AG09319 (cell line): ENCODE data around the gene CES2.
"Not testable (repeated sequence)": the region's sequence is repeated elsewhere in the genome, so short reads cannot be mapped to it uniquely, and the experiment has no call there.

Source experiments
- DNase-seq: peaks from one replicate; pipeline ENCODE4 v3.0.0-alpha.2; 2010; ENCODE audit warnings: low read depth; ENCODE audit errors: extremely low read depth
- CTCF ChIP-seq: IDR thresholded peaks from 2 replicates; pipeline ENCODE4 v1.5.1; 2011; ENCODE audit warnings: low read depth, mild to moderate bottlenecking, inconsistent platforms, low read length, moderate library complexity

The CES2 gene

GRCh38 chr16:66932076-66932475 is 3.2 kb upstream of the CES2 start:
- TF ChIP-seq CTCF: no peak
- no peak for DNase-seq

GRCh38 chr16:66933776-66934137 is 1.6 kb upstream of the CES2 start:
- no peak for DNase-seq
- TF ChIP-seq CTCF: no peak

- DNase-seq: peak; percentile 44
- TF ChIP-seq CTCF: no peak
These were observed 1.0 kb upstream of the CES2 start, which contains the start of gene CIAO2B for GRCh38 chr16:66934138-66934838. Gene CIAO2B (minus strand): TSS chr16:66934402. CDS start chr16:66934364, 38 bp downstream.

GRCh38 chr16:66934839-66935313 is 440 bp upstream of the CES2 start:
- not testable (repeated sequence) for DNase-seq

- no peak for TF ChIP-seq CTCF
- no peak for DNase-seq
These were observed 1.1 kb downstream of the CES2 start for GRCh38 chr16:66936462-66936861.

GRCh38 chr16:66936889-66937554 is 1.7 kb downstream of the CES2 start:
- TF ChIP-seq CTCF: no peak

GRCh38 chr16:66937725-66938337 is 2.5 kb downstream of the CES2 start:
- no peak for TF ChIP-seq CTCF
- DNase-seq: no peak

More at GRCh38 chr16:66936889-66937554, 1.7 kb downstream of the CES2 start:
- no peak for DNase-seq
